IMR-90 (cell line): ENCODE results near the gene COL20A1.

Experiments used
- CEBPB ChIP-seq: IDR thresholded peaks from 2 replicates; pipeline ENCODE4 v1.6.1; 2012; ENCODE audit warnings: low read depth, low read length, improper control_type of control experiment
- CHD1 ChIP-seq: IDR thresholded peaks from 2 replicates; pipeline ENCODE4 v1.6.1; 2012; ENCODE audit warnings: low read depth, low read length, improper control_type of control experiment
- FOS ChIP-seq: fragments of 150-350 bp; IDR thresholded peaks from 2 replicates; pipeline ENCODE4 v1.6.1; 2016; ENCODE audit warnings: low read depth, low read length
- MAFK ChIP-seq: IDR thresholded peaks from 2 replicates; pipeline ENCODE4 v1.6.1; 2012; ENCODE audit warnings: low read depth, low read length, improper control_type of control experiment
- MXI1 ChIP-seq: IDR thresholded peaks from 2 replicates; pipeline ENCODE4 v1.6.1; 2012; ENCODE audit warnings: low read depth, mild to moderate bottlenecking, low read length, moderate library complexity, borderline replicate concordance
- NFE2L2 ChIP-seq: fragments of 150-350 bp; IDR thresholded peaks from 2 replicates; pipeline ENCODE4 v1.6.1; 2016; ENCODE audit warnings: low read depth, mild to moderate bottlenecking, low read length
- POLR2A ChIP-seq: IDR thresholded peaks from 2 replicates; pipeline ENCODE4 v1.6.1; 2012; ENCODE audit warnings: mild to moderate bottlenecking, low read depth, low read length
- RAD21 ChIP-seq: IDR thresholded peaks from 2 replicates; pipeline ENCODE4 v1.6.1; 2012; ENCODE audit warnings: low read length, improper control_type of control experiment
- RCOR1 ChIP-seq: IDR thresholded peaks from 2 replicates; pipeline ENCODE4 v1.6.1; 2012; ENCODE audit warnings: mild to moderate bottlenecking, low read length, improper control_type of control experiment; ENCODE audit not compliant: insufficient replicate concordance
- SMC3 ChIP-seq: fragments of 150-350 bp; IDR thresholded peaks from 2 replicates; pipeline ENCODE4 v1.6.1; 2016; ENCODE audit warnings: low read depth, mild to moderate bottlenecking, antibody characterized with exemption, low read length, moderate library complexity
- TF ChIP-seq, protein P1 (sequence below): conservative IDR thresholded peaks from 2 replicates; pipeline ENCODE4 v1.5.1; 2012; ENCODE audit warnings: mild to moderate bottlenecking, low read depth, low read length, improper control_type of control experiment
- TF ChIP-seq, protein P2 (sequence below): fragments of 150-350 bp; IDR thresholded peaks from 2 replicates; pipeline ENCODE4 v1.6.1; 2016; ENCODE audit warnings: low read depth, mild to moderate bottlenecking, low read length, moderate library complexity, borderline replicate concordance

DNA sequence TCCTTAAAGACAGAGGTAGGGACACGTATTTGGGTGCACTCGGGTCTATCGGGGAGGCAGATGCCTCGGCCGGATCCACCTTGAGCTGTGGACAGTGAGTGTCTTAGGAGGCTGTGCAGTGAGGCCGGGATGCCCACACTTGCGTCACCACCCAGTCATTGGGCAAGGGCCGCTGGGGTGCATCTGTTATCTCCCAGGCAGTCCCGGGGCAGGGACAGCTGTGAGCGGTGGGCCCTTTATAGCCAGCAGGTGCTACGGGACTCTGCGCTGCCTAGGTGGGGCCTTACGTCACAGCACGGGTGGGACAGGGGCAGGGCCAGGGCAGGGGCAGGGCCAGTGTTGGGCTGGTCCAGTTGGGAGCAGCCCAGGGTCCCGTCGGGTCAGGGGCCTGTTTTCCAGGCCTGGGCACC lies 689 bp upstream of the COL20A1 start:
- TF ChIP-seq, protein P1, sequence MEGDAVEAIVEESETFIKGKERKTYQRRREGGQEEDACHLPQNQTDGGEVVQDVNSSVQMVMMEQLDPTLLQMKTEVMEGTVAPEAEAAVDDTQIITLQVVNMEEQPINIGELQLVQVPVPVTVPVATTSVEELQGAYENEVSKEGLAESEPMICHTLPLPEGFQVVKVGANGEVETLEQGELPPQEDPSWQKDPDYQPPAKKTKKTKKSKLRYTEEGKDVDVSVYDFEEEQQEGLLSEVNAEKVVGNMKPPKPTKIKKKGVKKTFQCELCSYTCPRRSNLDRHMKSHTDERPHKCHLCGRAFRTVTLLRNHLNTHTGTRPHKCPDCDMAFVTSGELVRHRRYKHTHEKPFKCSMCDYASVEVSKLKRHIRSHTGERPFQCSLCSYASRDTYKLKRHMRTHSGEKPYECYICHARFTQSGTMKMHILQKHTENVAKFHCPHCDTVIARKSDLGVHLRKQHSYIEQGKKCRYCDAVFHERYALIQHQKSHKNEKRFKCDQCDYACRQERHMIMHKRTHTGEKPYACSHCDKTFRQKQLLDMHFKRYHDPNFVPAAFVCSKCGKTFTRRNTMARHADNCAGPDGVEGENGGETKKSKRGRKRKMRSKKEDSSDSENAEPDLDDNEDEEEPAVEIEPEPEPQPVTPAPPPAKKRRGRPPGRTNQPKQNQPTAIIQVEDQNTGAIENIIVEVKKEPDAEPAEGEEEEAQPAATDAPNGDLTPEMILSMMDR, result no peak
- no peak for TF ChIP-seq POLR2A
- TF ChIP-seq FOS, result no peak
- no peak for TF ChIP-seq CHD1
- 0 out of 2 replicates have a peak, but pooled peaks have one; percentile 51 for TF ChIP-seq CEBPB
- TF ChIP-seq MAFK, result no peak
- no peak for TF ChIP-seq RCOR1
- TF ChIP-seq, protein P2, sequence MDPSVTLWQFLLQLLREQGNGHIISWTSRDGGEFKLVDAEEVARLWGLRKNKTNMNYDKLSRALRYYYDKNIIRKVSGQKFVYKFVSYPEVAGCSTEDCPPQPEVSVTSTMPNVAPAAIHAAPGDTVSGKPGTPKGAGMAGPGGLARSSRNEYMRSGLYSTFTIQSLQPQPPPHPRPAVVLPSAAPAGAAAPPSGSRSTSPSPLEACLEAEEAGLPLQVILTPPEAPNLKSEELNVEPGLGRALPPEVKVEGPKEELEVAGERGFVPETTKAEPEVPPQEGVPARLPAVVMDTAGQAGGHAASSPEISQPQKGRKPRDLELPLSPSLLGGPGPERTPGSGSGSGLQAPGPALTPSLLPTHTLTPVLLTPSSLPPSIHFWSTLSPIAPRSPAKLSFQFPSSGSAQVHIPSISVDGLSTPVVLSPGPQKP, result no peak
- no peak for TF ChIP-seq NFE2L2
- TF ChIP-seq RAD21, result no peak
- TF ChIP-seq MXI1, result no peak
- no peak for TF ChIP-seq SMC3
